Hematopoietic multipotent progenitor cell treated with erythropoietin and hydrocortisone succinate and interleukin-3 and kit ligand, for 8 days (in vitro differentiated cells): Measurements from ENCODE around the gene ATP5F1A.
"Not testable (repeated sequence)": the region's sequence is repeated elsewhere in the genome, so short reads cannot be mapped to it uniquely, and the experiment has no call there.

Source experiments
- DNase-seq: peaks from one replicate; pipeline ENCODE4 v3.0.0-alpha.2; 2015

The ATP5F1A gene

GRCh38 chr18:46072959-46073358 is 25.1 kb downstream of the ATP5F1A start:
- DNase-seq = no peak

GRCh38 chr18:46072376-46072867 is 25.7 kb downstream of the ATP5F1A start:
- no peak for DNase-seq

GRCh38 chr18:46071653-46072375 is 26.3 kb downstream of the ATP5F1A start, which contains the start of gene PSTPIP2:
TSS of gene PSTPIP2 (minus strand) at chr18:46072260. CDS start at chr18:46072188, 72 bp downstream.
- DNase-seq = peak; percentile 68

- DNase-seq = peak; percentile 53
Measured at GRCh38 chr18:46070815-46071652, 27.1 kb downstream of the ATP5F1A start.

GRCh38 chr18:46070232-46070631 is 27.9 kb downstream of the ATP5F1A start:
- no peak for DNase-seq

DNA sequence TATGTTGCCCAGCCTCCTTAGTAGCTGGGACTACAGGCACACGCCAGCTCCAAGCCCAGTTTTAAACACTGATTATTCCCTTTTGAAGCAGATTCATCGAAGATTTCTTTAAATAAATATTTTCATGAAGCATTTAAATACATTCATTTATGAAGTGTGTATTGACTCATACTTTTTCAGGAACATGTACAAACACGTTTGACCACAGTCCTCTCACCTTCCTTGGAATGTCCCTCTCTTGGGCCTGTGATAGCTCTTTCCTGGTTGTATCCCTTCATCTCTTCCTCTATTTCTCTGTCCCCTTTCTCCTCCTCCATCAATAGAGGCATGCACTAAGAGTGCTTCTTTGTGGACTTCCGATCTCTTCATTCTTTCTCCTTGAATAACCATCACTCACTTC is 28.6 kb downstream of the ATP5F1A start:
- no peak for DNase-seq

- DNase-seq = no peak
Measured at GRCh38 chr18:46068763-46069162, 29.3 kb downstream of the ATP5F1A start.

DNA sequence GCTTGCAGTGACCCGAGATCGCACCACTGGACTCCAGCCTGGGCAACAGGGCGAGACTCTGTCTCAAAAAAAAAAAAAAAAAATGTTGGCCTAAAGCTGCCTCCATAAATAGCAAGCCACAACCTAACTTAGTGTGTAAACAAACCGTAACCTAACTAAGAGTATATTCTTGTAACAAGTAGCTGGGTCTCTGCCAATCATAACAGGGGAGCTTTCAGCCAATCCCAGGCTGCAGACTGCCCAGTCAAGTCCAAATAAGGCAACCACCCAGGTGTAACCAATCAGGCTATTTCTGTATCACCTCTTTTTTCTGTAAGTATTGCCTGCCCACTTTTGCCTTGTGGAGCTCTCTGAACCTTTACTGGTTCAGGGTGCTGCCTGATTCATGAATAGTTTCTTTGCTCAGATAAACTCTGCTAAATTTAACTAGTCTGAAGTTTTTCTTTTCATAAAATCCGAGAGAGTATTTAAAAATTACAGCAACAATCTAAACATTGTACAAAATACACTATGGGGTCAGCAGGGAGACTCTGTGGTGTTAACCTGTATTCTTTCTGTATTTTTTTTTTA is 30.6 kb downstream of the ATP5F1A start:
- peak; percentile 55 for DNase-seq

GRCh38 chr18:46062781-46063180 is 35.3 kb downstream of the ATP5F1A start:
- no peak for DNase-seq

DNA sequence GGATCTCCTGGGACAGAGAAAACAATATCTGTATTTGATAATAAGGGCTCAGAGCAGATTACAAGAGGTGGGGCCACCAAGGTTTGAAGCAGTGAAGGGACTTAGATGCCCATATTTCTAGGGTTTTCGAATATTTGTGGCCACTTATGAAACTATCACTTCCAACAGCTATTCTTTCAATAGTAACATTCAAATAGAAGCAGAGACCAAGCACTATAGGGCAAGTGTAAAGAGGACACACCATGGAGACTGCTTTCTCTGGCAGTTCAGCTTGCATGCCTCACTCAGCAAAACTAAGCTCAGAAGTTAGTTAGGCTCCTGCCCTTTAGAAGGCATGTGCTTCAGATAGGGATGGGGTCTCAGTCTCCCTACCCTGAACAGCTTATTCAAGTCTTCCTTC is 36.3 kb downstream of the ATP5F1A start:
- no peak for DNase-seq

GRCh38 chr18:46061387-46061786 is 36.7 kb downstream of the ATP5F1A start:
- DNase-seq = peak; percentile 74

DNA sequence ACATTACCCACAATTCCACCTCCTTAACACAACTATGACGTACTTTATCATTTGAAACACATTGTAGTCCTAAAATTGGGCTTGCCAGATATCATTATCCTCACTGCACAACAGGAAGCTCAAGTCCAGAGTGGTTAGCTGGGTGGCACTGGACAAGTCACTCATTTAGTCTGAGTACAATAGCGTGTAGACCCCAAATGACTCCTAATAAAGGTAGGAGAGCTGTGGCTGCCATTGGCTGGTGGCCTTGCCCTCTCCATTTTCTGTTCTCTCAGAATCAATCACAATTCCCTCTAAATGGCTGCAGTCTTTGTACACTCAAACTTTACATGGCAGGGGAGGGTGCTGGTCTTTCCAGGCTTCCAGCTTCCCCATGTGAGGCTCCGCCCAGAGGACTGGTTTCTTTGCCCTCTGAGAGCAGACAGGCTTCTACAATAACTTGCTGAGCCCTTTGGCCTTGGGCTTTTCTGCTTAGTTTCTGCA is 37.7 kb downstream of the ATP5F1A start:
- DNase-seq = peak; percentile 98

DNA sequence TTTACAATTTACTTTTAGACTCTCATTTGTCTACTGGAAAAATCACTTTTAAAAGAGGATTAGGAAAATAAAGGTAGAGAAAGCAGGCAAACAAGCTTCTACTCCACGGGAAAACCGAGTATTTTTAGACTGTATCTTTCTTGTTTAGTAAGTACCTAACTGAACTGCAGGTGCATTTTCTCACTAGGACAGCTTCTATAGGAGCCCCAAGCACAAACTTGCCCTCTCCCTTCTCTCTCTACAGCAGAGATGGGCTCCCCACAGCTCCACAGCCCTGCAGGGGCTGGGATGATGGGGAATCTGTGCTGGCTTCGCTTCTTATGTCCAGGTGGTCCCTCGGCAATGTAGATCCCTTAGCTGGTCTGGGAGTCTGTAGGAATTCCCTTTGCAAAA is 42.3 kb downstream of the ATP5F1A start:
- DNase-seq = no peak

- peak; percentile 40 for DNase-seq
Measured at GRCh38 chr18:46054956-46055837, 42.9 kb downstream of the ATP5F1A start.

GRCh38 chr18:46053368-46054095 is 44.6 kb downstream of the ATP5F1A start:
- no peak for DNase-seq

- no peak for DNase-seq
Measured at GRCh38 chr18:46051731-46052461, 46.2 kb downstream of the ATP5F1A start.

DNA sequence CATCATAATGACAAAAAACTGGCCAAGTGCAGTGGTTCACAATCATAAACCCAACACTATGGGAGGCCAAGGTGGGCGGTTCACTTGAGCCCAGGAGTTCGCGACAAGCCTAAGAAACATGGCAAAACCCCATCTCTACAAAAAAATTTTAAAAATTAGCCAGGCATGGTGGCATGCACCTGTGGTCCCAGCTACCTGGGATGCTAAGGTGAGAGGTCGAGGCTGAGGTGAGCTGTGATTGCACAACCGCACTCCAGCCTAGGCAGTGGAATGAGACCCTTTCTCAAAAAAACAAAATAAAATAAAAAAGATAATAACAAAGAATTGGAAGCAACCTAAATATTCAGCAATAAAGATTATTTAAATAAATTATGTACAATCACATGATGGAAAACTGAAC is 47.8 kb downstream of the ATP5F1A start:
- no peak for DNase-seq

DNA sequence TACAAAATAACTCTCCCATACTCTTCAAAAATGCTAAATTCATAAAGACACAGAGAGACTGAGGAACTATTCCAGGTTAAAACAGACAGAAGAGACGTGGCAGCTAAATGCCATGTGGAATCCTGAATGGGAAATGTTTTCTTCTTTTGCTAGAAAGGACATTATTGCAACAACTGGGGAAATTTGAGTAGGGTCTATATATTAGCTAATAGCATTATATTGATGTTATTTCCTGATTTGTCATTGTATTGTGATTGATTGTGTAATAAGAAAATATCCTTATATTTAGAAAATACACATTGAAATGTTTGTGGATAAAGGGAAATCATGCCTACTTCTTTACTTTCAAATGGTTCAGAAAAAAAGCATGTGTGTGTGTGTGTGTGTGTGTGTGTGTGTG is 49.5 kb downstream of the ATP5F1A start:
- no peak for DNase-seq

GRCh38 chr18:46047369-46047768 is 50.7 kb downstream of the ATP5F1A start:
- DNase-seq = not testable (repeated sequence)

- no peak for DNase-seq
Measured at GRCh38 chr18:46046688-46047087, 51.4 kb downstream of the ATP5F1A start.

DNA sequence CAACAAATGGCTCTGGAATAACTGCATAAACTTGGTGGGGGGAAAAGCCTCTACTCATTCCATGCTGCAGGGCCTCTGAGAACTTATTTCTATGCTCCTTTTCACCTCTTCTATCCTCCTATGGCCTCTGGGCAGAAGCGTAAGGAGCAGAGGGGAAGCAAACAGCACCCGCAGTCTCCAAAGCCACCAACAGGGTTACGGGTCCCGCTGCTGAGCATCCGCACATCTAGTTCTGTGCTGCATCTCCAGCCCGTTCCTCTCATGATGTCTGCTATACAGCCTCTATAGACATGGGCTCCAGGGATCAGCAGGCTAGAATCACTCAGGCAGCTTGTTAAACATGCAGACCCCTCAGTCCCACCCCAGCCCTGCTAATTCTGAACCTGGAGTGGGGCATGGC is 52.0 kb downstream of the ATP5F1A start:
- DNase-seq = no peak
